Subcutaneous abdominal adipose tissue (tissue), 5 donors: ENCODE measurements around the gene NPDC1.
"Not testable (repeated sequence)": the region's sequence is repeated elsewhere in the genome, so short reads cannot be mapped to it uniquely, and the experiment has no call there.

Experiments used
- H3K27ac ChIP-seq: one replicate; pipeline ENCODE4 v1.7.0; 2013; ENCODE audit warnings: low read depth, mild to moderate bottlenecking, inconsistent platforms, low read length, moderate library complexity
- H3K27me3 ChIP-seq, 5 donors: one replicate each; pipeline ENCODE4 v1.7.0; 2013; ENCODE audit warnings: low read length in 5 of 5, inconsistent platforms in 1 of 5; ENCODE audit not compliant: control insufficient read depth in 5 of 5, insufficient read depth in 4 of 5
- H3K36me3 ChIP-seq, 5 donors: one replicate each; pipeline ENCODE4 v1.7.0; 2013; ENCODE audit warnings: low read length in 5 of 5; ENCODE audit not compliant: control insufficient read depth in 5 of 5, insufficient read depth in 5 of 5
- H3K4me1 ChIP-seq, 5 donors: one replicate each; pipeline ENCODE4 v1.7.0; 2013; ENCODE audit warnings: low read length in 5 of 5, mild to moderate bottlenecking in 3 of 5, moderate library complexity in 1 of 5; ENCODE audit not compliant: control insufficient read depth in 5 of 5, insufficient read depth in 5 of 5
- H3K4me3 ChIP-seq, 5 donors: one replicate each; pipeline ENCODE4 v1.7.0; 2013; ENCODE audit warnings: low read length in 5 of 5, low read depth in 1 of 5
- H3K9ac ChIP-seq, 5 donors: one replicate each; pipeline ENCODE4 v1.7.0; 2013; ENCODE audit warnings: low read length in 5 of 5, mild to moderate bottlenecking in 4 of 5, moderate library complexity in 3 of 5
- H3K9me3 ChIP-seq, 5 donors: one replicate each; pipeline ENCODE4 v1.7.0; 2013; ENCODE audit warnings: low read length in 5 of 5; ENCODE audit not compliant: control insufficient read depth in 5 of 5
- donor health status: healthy.
- donor health status: healthy.
- donor health status: healthy.
- donor health status: healthy.
- donor health status: healthy.

NPDC1 gene

GRCh38 chr9:137039611-137040366 lies 6.2 kb downstream of the NPDC1 start:
- Histone ChIP-seq H3K27ac (no peak overlapping the region), H3K4me1 (peaks cover under 1 to 45% (median 23%) of the 10 kb centered on the region in 5 donors), H3K9me3 (no peaks in the 10 kb centered on the region), H3K27me3 (peaks cover 0 to 18% (median 5%) of the 10 kb centered on the region in 5 donors), H3K4me3 (no peak overlapping the region), H3K9ac (no peak overlapping the region), H3K36me3 (peaks cover 0 to 37% (median 14%) of the 10 kb centered on the region in 5 donors)

DNA sequence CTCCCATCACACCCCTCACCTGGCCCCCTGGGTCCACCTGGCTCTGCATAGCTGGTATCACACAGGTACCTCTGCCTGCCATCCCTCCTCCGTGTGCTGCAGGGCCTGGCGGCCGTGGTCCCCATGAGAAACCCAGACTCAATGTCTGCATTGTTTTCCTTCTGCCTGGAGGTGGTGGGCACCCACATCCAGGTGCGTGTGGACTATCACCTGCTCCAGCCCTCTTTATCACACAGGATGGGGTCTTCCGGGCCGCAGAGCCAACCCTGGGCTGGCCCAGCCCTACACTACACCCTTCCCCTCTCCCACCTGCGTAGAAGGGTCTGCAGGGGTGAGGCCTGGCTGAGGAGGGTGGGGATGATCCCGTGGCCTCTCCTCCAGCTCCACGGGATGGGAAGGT lies 7.1 kb downstream of the NPDC1 start:
- Histone ChIP-seq H3K9me3 (no peaks in the 10 kb centered on the region), H3K4me1 (peaks cover 0 to 42% (median 20%) of the 10 kb centered on the region in 5 donors), H3K36me3 (peaks cover 0 to 37% (median 14%) of the 10 kb centered on the region in 5 donors), H3K27ac (no peak overlapping the region), H3K9ac (no peak overlapping the region), H3K4me3 (no peak overlapping the region), H3K27me3 (peaks cover 0 to 10% (median 0%) of the 10 kb centered on the region in 5 donors)

- H3K9me3 ChIP-seq, result no peaks in the 10 kb centered on the region
- H3K27me3 ChIP-seq, result peaks cover 0 to 3% (median 0%) of the 10 kb centered on the region in 5 donors
- no peak overlapping the region for H3K27ac ChIP-seq
- no peak overlapping the region for H3K9ac ChIP-seq
- H3K4me1 ChIP-seq, result peaks cover 0 to 35% (median 15%) of the 10 kb centered on the region in 5 donors
- peaks cover 0 to 37% (median 14%) of the 10 kb centered on the region in 5 donors for H3K36me3 ChIP-seq
- no peak overlapping the region for H3K4me3 ChIP-seq
These were observed 8.5 kb downstream of the NPDC1 start for GRCh38 chr9:137037483-137037882.

DNA sequence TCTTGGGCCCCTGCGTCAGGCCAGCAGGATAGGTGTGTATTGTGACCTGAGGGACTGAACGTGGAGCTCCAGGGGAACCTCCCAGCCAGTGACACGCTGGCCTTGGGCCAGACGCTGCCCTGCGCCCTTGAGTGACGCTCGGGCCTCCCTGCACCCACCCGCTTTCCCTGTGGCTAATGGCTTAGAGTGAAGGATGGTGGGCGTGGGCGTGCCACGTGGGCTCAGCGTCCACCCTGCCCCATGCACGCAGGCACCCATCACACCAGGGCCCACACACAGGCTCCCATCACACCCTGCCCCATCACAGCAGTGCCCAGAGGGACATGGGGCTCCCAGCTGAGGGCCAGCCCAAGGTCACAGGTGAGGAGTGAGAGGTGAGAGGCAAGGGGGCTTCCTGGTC lies 8.9 kb downstream of the NPDC1 start:
- peaks cover 0 to 37% (median 14%) of the 10 kb centered on the region in 5 donors for H3K36me3 ChIP-seq
- H3K4me3 ChIP-seq, result no peak overlapping the region
- H3K27me3 ChIP-seq, result peaks cover 0 to 3% (median 0%) of the 10 kb centered on the region in 5 donors
- H3K4me1 ChIP-seq, result peaks cover 0 to 38% (median 15%) of the 10 kb centered on the region in 5 donors
- no peak overlapping the region for H3K9ac ChIP-seq
- H3K9me3 ChIP-seq, result no peaks in the 10 kb centered on the region
- H3K27ac ChIP-seq, result no peak overlapping the region

DNA sequence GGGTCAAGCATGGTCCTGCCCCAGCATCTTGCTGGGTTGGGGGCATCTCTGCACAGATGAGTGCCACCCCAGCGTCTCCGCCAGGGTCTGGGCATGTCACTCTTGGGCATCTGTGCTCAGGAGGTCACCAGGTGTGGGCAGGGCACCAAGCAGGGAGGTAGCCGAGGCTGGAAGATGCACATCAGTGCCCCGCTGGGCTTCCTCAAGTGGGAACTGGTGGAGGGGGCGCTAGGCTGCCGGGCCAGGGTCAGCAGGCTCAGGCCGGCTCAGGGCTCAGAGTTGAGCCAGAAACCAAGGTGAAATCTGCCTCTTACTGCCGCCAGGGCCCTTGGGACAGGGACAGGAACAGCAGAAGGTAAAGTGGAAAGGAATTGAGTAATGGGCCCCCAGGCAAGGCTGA lies 10.0 kb downstream of the NPDC1 start:
- Histone ChIP-seq H3K4me1 (peaks cover 0 to 38% (median 16%) of the 10 kb centered on the region in 5 donors), H3K9ac (no peak overlapping the region), H3K27ac (no peak overlapping the region), H3K27me3 (peaks cover 0 to 3% (median 0%) of the 10 kb centered on the region in 5 donors), H3K4me3 (no peak overlapping the region), H3K36me3 (peaks cover 0 to 31% (median 14%) of the 10 kb centered on the region in 5 donors), H3K9me3 (no peaks in the 10 kb centered on the region)

DNA sequence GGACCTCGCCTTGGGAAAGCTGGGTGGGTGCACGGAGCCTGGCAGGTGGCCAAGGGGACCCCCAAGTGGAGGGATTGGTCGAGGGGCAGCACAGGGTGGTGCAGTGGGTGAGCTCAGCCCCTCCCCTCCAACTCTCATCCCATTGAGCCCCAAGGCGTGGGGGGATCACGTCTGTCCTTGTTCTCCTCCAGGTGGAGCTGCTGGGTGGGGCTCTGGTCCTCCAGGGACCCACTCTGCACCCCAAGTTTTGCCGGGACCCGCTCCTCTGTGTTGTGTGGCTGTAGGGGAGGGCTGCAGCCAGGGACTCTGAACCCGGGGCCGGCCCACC lies 10.5 kb downstream of the NPDC1 start:
- Histone ChIP-seq H3K9me3 (no peaks in the 10 kb centered on the region), H3K4me3 (no peak overlapping the region), H3K27me3 (peaks cover 0 to 2% (median 0%) of the 10 kb centered on the region in 5 donors), H3K9ac (no peak overlapping the region), H3K27ac (no peak overlapping the region), H3K4me1 (peaks cover 0 to 38% (median 21%) of the 10 kb centered on the region in 5 donors), H3K36me3 (peaks cover 0 to 27% (median 12%) of the 10 kb centered on the region in 5 donors)

DNA sequence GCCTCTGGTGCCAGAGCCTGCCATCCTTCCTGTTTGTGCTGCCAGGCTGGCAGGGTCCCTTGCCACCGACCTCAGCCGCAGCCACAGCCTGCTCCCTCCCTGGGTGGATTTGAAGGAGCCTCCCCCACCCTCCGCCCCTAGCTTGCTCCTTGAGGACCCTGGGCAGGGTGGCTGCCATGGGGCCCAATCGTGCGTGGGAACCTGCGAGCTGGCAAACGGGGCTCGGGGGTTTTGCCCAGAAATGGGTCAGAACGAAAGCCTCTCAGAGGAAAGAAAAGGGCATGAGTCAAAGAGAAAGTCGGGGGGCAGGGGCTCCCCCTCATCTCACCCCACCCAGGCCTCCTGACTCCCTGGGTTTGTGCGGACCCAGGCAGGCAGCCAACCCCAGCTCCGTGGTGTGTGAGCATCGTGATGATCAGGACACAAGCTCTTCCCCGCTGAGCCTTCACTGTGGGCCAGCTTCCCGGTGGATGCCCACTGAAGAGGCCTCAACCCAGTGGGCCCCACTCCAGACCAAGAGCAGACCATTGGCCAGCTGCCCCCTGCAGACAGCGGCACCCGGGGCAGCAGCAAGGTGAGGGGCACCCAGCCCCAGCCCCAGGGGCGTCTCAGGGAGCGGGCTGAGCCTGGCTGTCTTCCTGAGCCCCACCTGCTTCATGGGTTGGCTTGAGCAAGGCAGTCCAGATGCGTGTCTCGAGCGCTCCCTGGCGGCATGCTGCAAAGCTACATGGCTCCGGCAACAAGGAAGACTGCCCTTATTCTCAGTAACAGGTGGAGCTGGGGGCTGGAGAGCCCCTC lies 11.1 kb downstream of the NPDC1 start:
- H3K9me3 ChIP-seq, result no peaks in the 10 kb centered on the region
- H3K4me1 ChIP-seq, result peaks cover 0 to 42% (median 25%) of the 10 kb centered on the region in 5 donors
- H3K27me3 ChIP-seq, result no peaks in the 10 kb centered on the region
- no peak overlapping the region for H3K4me3 ChIP-seq
- no peak overlapping the region for H3K27ac ChIP-seq
- H3K36me3 ChIP-seq, result peaks cover 0 to 22% (median 10%) of the 10 kb centered on the region in 5 donors
- peak overlapping the region in 1 of 5 donors; percentile 25 for H3K9ac ChIP-seq

DNA sequence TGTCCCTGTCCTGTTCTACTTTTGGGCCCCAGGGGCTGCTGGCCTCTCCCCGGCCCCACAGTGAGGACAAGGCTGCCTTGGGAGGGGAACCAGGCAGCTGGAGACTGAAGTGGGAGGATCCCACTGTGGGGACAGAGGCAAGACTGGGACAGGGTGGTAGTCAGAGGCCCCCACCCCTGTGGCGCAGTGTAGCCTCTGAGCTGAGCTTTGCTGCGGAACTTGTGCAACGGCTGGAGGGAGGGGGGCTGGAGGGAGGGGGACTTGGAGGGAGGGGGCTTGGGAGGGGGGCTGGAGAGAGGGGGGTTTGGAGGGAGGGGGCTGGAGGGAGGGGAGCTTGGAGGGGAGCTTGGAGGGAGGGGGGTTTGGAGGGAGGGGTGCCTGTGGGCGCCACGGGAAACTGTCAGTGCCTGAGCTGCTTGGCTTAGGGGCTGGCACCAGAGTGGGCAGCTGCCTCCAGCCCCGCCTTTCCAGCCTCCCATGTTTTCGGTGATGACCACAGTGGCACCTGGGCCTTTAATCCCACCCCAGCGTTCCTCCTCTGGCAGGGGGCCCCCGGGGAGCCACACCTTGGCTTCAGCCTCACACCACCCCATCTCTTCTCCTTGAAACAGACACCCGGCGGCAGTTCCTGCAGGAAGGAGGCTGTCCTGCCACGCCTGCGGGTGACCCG lies 11.8 kb downstream of the NPDC1 start:
- Histone ChIP-seq H3K4me1 (peaks cover 0 to 48% (median 30%) of the 10 kb centered on the region in 5 donors), H3K27me3 (no peaks in the 10 kb centered on the region), H3K9ac (no peak overlapping the region), H3K36me3 (peaks cover 0 to 15% (median 6%) of the 10 kb centered on the region in 5 donors), H3K4me3 (peak overlapping the region in 1 of 5 donors; percentile 45), H3K9me3 (no peaks in the 10 kb centered on the region), H3K27ac (no peak overlapping the region)

- H3K9me3 ChIP-seq, H3K9ac ChIP-seq, H3K36me3 ChIP-seq, H3K27me3 ChIP-seq, H3K27ac ChIP-seq: not testable (repeated sequence)
- Histone ChIP-seq H3K4me3 (peak overlapping the region in 2 of 5 donors; percentile 22 to 45), H3K4me1 (peaks cover 0 to 55% (median 37%) of the 10 kb centered on the region in 5 donors)
These were observed 12.5 kb downstream of the NPDC1 start for GRCh38 chr9:137033481-137033880.
